ENCODE measurements around the gene ACO2. TPM values are rescaled to one million over a fixed set of nuclear protein-coding genes. Genes with fewer than 3 reads are reported as not detected.

ACO2 gene
- total and polyA plus RNA-seq, 2 of the 13 experiments (the other 11 are each of a cell fraction or from before 2014, with no cell fraction given) = 19.2 to 45.6 TPM

DNA sequence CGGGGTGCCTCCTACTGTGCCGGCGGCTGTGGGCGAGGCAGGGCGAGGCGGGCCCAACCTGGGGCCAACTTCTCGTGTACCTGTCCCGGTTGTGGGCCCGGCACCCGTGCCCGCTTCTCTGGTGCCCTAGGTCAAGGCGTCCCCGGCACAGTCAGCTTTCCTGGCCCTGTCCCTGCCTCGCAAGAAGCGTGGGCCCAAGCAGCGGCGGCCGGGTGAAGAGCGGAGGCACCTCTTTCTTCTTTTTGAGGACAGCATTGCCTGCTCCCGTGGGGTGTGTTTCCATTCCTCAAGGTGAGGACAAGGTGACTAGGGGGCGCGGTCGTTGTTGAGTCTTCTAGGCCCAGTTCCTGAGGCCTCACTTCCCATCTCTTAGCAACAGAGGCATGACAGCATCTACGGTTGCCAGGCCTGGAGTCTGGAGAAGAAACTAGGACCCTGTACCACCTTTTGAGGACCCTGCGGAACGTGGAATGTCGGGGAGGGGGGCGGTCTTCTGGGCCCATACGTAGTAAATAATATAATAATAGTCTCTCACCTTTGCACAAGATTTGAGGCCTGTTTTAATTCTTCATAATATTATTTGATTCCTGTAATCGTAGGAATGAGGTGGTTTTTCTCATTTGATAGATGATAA lies 418 bp downstream of the ACO2 start (continued):
- TF ChIP-seq, protein P1, sequence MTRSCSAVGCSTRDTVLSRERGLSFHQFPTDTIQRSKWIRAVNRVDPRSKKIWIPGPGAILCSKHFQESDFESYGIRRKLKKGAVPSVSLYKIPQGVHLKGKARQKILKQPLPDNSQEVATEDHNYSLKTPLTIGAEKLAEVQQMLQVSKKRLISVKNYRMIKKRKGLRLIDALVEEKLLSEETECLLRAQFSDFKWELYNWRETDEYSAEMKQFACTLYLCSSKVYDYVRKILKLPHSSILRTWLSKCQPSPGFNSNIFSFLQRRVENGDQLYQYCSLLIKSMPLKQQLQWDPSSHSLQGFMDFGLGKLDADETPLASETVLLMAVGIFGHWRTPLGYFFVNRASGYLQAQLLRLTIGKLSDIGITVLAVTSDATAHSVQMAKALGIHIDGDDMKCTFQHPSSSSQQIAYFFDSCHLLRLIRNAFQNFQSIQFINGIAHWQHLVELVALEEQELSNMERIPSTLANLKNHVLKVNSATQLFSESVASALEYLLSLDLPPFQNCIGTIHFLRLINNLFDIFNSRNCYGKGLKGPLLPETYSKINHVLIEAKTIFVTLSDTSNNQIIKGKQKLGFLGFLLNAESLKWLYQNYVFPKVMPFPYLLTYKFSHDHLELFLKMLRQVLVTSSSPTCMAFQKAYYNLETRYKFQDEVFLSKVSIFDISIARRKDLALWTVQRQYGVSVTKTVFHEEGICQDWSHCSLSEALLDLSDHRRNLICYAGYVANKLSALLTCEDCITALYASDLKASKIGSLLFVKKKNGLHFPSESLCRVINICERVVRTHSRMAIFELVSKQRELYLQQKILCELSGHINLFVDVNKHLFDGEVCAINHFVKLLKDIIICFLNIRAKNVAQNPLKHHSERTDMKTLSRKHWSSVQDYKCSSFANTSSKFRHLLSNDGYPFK (CRISPR knock-in tag; IDR thresholded peaks at IDR 0.05; ENCODE audit: borderline replicate concordance) = peak; percentile 95; the same call in 1 of the 2 replicates
- TF ChIP-seq ZNF546 (CRISPR knock-in tag; conservative IDR thresholded peaks at IDR 0.05) = 0 out of 2 replicates have a peak, but pooled peaks have one; percentile 34
- no peak for TF ChIP-seq GPN1 (CRISPR knock-in tag; IDR thresholded peaks at IDR 0.05; ENCODE audit: borderline replicate concordance)
- no peak for TF ChIP-seq ZNF605 (CRISPR knock-in tag; IDR thresholded peaks at IDR 0.05)
- TF ChIP-seq SETDB1 (CRISPR knock-in tag; IDR thresholded peaks at IDR 0.05; ENCODE audit: borderline replicate concordance) = no peak
- TF ChIP-seq SOX13 (IDR thresholded peaks at IDR 0.05) = no peak
- TF ChIP-seq SOX13 (CRISPR knock-in tag; conservative IDR thresholded peaks at IDR 0.05 in 1 of 2, IDR thresholded peaks at IDR 0.05 in 1 of 2) = no peak
- no peak for TF ChIP-seq ZNF761 (CRISPR knock-in tag; conservative IDR thresholded peaks at IDR 0.05)
- no peak for TF ChIP-seq ZNF83 (CRISPR knock-in tag; IDR thresholded peaks at IDR 0.05; ENCODE audit: borderline replicate concordance)
- TF ChIP-seq CREB1 (IDR thresholded peaks at IDR 0.05) = no peak
- peak; percentile 90 for TF ChIP-seq CREB1 (CRISPR knock-in tag; IDR thresholded peaks at IDR 0.05)
- TF ChIP-seq GATA4 (IDR thresholded peaks at IDR 0.05; ENCODE audit: borderline replicate concordance, low read depth) = no peak
- TF ChIP-seq BORCS8-MEF2B (CRISPR knock-in tag; IDR thresholded peaks at IDR 0.05) = no peak
- TF ChIP-seq POLR2G (IDR thresholded peaks at IDR 0.05; ENCODE audit: low read depth, low read length) = no peak
- TF ChIP-seq MZF1 (CRISPR knock-in tag; IDR thresholded peaks at IDR 0.05; ENCODE audit: borderline replicate concordance) = no peak
- no peak for TF ChIP-seq ISX (CRISPR knock-in tag; conservative IDR thresholded peaks at IDR 0.05)
- no peak for TF ChIP-seq RNF2 (conservative IDR thresholded peaks at IDR 0.05; ENCODE audit: low read depth)
- TF ChIP-seq, protein P2, sequence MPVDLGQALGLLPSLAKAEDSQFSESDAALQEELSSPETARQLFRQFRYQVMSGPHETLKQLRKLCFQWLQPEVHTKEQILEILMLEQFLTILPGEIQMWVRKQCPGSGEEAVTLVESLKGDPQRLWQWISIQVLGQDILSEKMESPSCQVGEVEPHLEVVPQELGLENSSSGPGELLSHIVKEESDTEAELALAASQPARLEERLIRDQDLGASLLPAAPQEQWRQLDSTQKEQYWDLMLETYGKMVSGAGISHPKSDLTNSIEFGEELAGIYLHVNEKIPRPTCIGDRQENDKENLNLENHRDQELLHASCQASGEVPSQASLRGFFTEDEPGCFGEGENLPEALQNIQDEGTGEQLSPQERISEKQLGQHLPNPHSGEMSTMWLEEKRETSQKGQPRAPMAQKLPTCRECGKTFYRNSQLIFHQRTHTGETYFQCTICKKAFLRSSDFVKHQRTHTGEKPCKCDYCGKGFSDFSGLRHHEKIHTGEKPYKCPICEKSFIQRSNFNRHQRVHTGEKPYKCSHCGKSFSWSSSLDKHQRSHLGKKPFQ (CRISPR knock-in tag; IDR thresholded peaks at IDR 0.05; ENCODE audit: insufficient replicate concordance) = no peak
- no peak for TF ChIP-seq REPIN1 (CRISPR knock-in tag; IDR thresholded peaks at IDR 0.05; ENCODE audit: borderline replicate concordance, low read depth)

Data from HepG2 (cell line).